Measurements from ENCODE around the gene PPP1R2. TPM values are rescaled to one million over a fixed set of nuclear protein-coding genes. Genes with fewer than 3 reads are reported as not detected.
A peak's percentile ranks its signal among the peaks of the same experiment; 100 is the strongest.

The PPP1R2 gene
- total RNA-seq, 1 experiment from 2014 or later: 38.3 TPM

GRCh38 chr3:195542316-195542697, 818 bp downstream of the PPP1R2 start:
- Histone ChIP-seq H2BK15ac (ENCODE audit: low read depth, low read length) (no peak overlapping the region), H3K9ac (ENCODE audit: extremely low read depth, insufficient read length, low read length) (peak overlapping the region; percentile 68), H3K27ac (ENCODE audit: insufficient read length, low read depth, low read length) (no peak overlapping the region), H3K56ac (ENCODE audit: insufficient read length, low read depth, low read length) (no peak overlapping the region), H3K9me3 (ENCODE audit: control insufficient read depth, low read depth, low read length) (no peaks in the 10 kb centered on the region), H3K18ac (ENCODE audit: insufficient read length, low read depth, low read length) (no peak overlapping the region), H3T11ph (ENCODE audit: low read length) (no peak overlapping the region), H2BK120ac (ENCODE audit: low read depth, low read length, poor library complexity, severe bottlenecking) (no peak overlapping the region), H4K20me1 (ENCODE audit: control insufficient read depth, insufficient read depth, insufficient read length) (no peaks in the 10 kb centered on the region), H3K4ac (ENCODE audit: low read depth, low read length) (no peak overlapping the region), H3K23ac (ENCODE audit: insufficient read length, low read depth, low read length) (no peak overlapping the region), H3K14ac (ENCODE audit: insufficient read depth, low read length) (no peak overlapping the region), H2BK20ac (ENCODE audit: low read depth, low read length, poor library complexity, severe bottlenecking) (no peak overlapping the region), H3K4me1 (ENCODE audit: insufficient read depth, low read length) (0 out of 2 replicates have a peak, but pooled peaks cover 3% of the 10 kb centered on the region), H4K91ac (ENCODE audit: insufficient read length, low read depth, low read length) (no peak overlapping the region), H3K79me1 (ENCODE audit: insufficient read depth, low read depth, low read length, poor library complexity, severe bottlenecking) (no peaks in the 10 kb centered on the region), H3K79me2 (ENCODE audit: insufficient read depth, low read length) (peaks cover 8% of the 10 kb centered on the region; the same call in 1 of the 2 replicates), H2BK12ac (ENCODE audit: insufficient read length, low read depth, low read length) (no peak overlapping the region), H3K4me2 (ENCODE audit: insufficient read depth, insufficient read length, low read length) (peak overlapping the region; percentile 64), H2AK5ac (ENCODE audit: insufficient read length, low read length) (no peak overlapping the region), H3K23me2 (ENCODE audit: insufficient read length, low read depth, low read length, poor library complexity, severe bottlenecking) (peaks cover 9% of the 10 kb centered on the region), H4K8ac (replicated peaks; ENCODE audit: insufficient read length, low read depth, low read length) (no peak overlapping the region), H2BK5ac (ENCODE audit: insufficient read length, low read length) (no peak overlapping the region), H4K5ac (ENCODE audit: insufficient read length, low read depth, low read length) (no peak overlapping the region), H2AFZ (ENCODE audit: low read length) (no peak overlapping the region), H3K27me3 (ENCODE audit: insufficient read depth, low read length) (no peaks in the 10 kb centered on the region; the same call in 1 of the 2 replicates)
- WGBS (ENCODE audit: extremely low coverage, insufficient read length, low lambda C conversion rate): no CpG with 5 or more reads among the region's 5 CpGs
- Mint-ChIP-seq H3K36me3 (ENCODE audit: insufficient read depth in 1 of 3, low read depth in 3 of 3) (no peaks in the 10 kb centered on the region), H3K4me1 (peaks cover 29 to 37% of the 10 kb centered on the region in 2 experiments), H3K9me3 (no peaks in the 10 kb centered on the region), H3K4me3 (peak overlapping the region; percentile 80 to 86), H3K27me3 (ENCODE audit: low read depth) (peaks cover 35% of the 10 kb centered on the region), H3K27ac (no peak overlapping the region)
- DNase-seq: no peak
- no peak for TF ChIP-seq CTCF (conservative IDR thresholded peaks at IDR 0.05)
